OCI-M1 (cell line): ENCODE results near the gene B4GALT3.

Experiments used
- DNase-seq: peaks from one replicate; lab custom pipeline; 2025; lab: John Stamatoyannopoulos, UW

Gene B4GALT3

GRCh38 chr1:161128591-161129420 is 48.5 kb downstream of the B4GALT3 start:
- no peak for DNase-seq

GRCh38 chr1:161127649-161128048 is 49.7 kb downstream of the B4GALT3 start:
- DNase-seq = no peak

GRCh38 chr1:161122967-161123366 is 54.3 kb downstream of the B4GALT3 start:
- no peak for DNase-seq

GRCh38 chr1:161121834-161122233 is 55.5 kb downstream of the B4GALT3 start:
- DNase-seq = peak; percentile 33
